ENCODE measurements around the gene OR14A2.
A peak's percentile ranks its signal among the peaks of the same experiment; 100 is the strongest.
"Not testable (repeated sequence)": the region's sequence is repeated elsewhere in the genome, so short reads cannot be mapped to it uniquely, and the experiment has no call there.

Gene OR14A2

GRCh38 chr1:247748041-247748440, at the start of gene OR14A2:
TSS of gene OR14A2 (minus strand) at chr1:247748141.
- no peak for DNase-seq

GRCh38 chr1:247797518-247797917, 49.6 kb upstream of the OR14A2 start:
- no peak for DNase-seq

- DNase-seq = no peak
Observed at GRCh38 chr1:247769603-247770002, 21.7 kb upstream of the OR14A2 start.

GRCh38 chr1:247760456-247760855, 12.5 kb upstream of the OR14A2 start, which contains the start of gene OR1C1:
TSS of gene OR1C1 (minus strand) at chr1:247760556. CDS start at chr1:247758406, 2,150 bp downstream.
- DNase-seq = no peak

GRCh38 chr1:247754311-247754710, 6.4 kb upstream of the OR14A2 start:
- not testable (repeated sequence) for DNase-seq

GRCh38 chr1:247749870-247750269, 1.9 kb upstream of the OR14A2 start:
- no peak for DNase-seq

GRCh38 chr1:247747616-247748015, 325 bp downstream of the OR14A2 start:
- DNase-seq = no peak

GRCh38 chr1:247746391-247746935, 1.5 kb downstream of the OR14A2 start:
- no peak for DNase-seq

GRCh38 chr1:247742215-247742760, 5.7 kb downstream of the OR14A2 start:
- DNase-seq = not testable (repeated sequence)

GRCh38 chr1:247741756-247742155, 6.2 kb downstream of the OR14A2 start:
- no peak for DNase-seq

- DNase-seq = no peak
Observed at GRCh38 chr1:247740721-247741120, 7.2 kb downstream of the OR14A2 start.

- DNase-seq = no peak
Observed at GRCh38 chr1:247738315-247738714, 9.6 kb downstream of the OR14A2 start, which contains the start of gene OR14K1. TSS of gene OR14K1 (plus strand) at chr1:247738615. CDS start at chr1:247738615, 0 bp downstream.

GRCh38 chr1:247721222-247721621, 26.7 kb downstream of the OR14A2 start:
- DNase-seq = no peak

GRCh38 chr1:247716546-247716945, 31.4 kb downstream of the OR14A2 start, which contains the start of gene OR6F1:
TSS of gene OR6F1 (minus strand) at chr1:247716646. CDS start at chr1:247712755, 3,891 bp downstream.
- DNase-seq = no peak

- no peak for DNase-seq
Observed at GRCh38 chr1:247713753-247714152, 34.2 kb downstream of the OR14A2 start.

- DNase-seq = not testable (repeated sequence)
Observed at GRCh38 chr1:247710681-247711080, 37.3 kb downstream of the OR14A2 start.

GRCh38 chr1:247701338-247701737, 46.6 kb downstream of the OR14A2 start:
- DNase-seq = no peak

- DNase-seq = peak; percentile 70
Observed at GRCh38 chr1:247681288-247681897, 66.5 kb downstream of the OR14A2 start.

- no peak for DNase-seq
Observed at GRCh38 chr1:247680171-247680570, 67.8 kb downstream of the OR14A2 start.

GRCh38 chr1:247679639-247680038, 68.3 kb downstream of the OR14A2 start, which contains the start of gene OR13G1:
TSS of gene OR13G1 (minus strand) at chr1:247679739. CDS start at chr1:247673041, 6,698 bp downstream.
- no peak for DNase-seq

Measured in RPMI8226 (cell line).